IMR-90 (cell line): Measurements from ENCODE around the gene CPEB1. TPM values are rescaled to one million over a fixed set of nuclear protein-coding genes. Genes with fewer than 3 reads are reported as not detected.
A peak's percentile ranks its signal among the peaks of the same experiment; 100 is the strongest.

Experiments
- ATAC-seq: fragments of 200-7000 bp; cut with Tn5 transposase; 2 replicates; pipeline ENCODE4 v1.9.1; 2020; ENCODE audit warnings: low read depth, mild to moderate bottlenecking, moderate library complexity
- BruUV-seq: library from RNA; stranded (reverse); fragments of 400-500 nt; replicated peaks from 2 replicates; lab custom pipeline; 2021; lab: Mats Ljungman, UMichigan
- CTCF ChIA-PET: fragments of 300-600 bp; formaldehyde crosslinking; extraction: SDS; loops from one replicate; lab custom pipeline; 2021; ENCODE audit warnings: antibody characterized with exemption; lab: Yijun Ruan, JAX
- POLR2A ChIA-PET: fragments of 300-600 bp; sonication (Branson Sonifier 250); formaldehyde crosslinking; loops from one replicate; lab custom pipeline; 2022; ENCODE audit warnings: antibody characterized with exemption; ENCODE audit not compliant: unreplicated experiment; lab: Charles Lee
- DNase-seq: peaks from one replicate; pipeline ENCODE4 v3.0.0; 2013
- H2AFZ ChIP-seq: replicated peaks from 2 replicates; pipeline ENCODE3; 2013; ENCODE audit warnings: low read length, mild to moderate bottlenecking; ENCODE audit not compliant: poor library complexity
- H2AK5ac ChIP-seq: 2 replicates; pipeline ENCODE4 v1.6.1; 2013; ENCODE audit warnings: low read depth, low read length, inconsistent platforms
- H2AK9ac ChIP-seq: replicated peaks from 2 replicates; pipeline ENCODE3; 2013; ENCODE audit warnings: mild to moderate bottlenecking, low read depth, low read length, moderate library complexity; ENCODE audit not compliant: poor library complexity
- H2BK120ac ChIP-seq: 2 replicates; pipeline ENCODE4 v1.6.1; 2013; ENCODE audit warnings: low read depth, low read length, inconsistent platforms
- H2BK15ac ChIP-seq: 3 replicates; pipeline ENCODE4 v1.6.1; 2013; ENCODE audit warnings: low read depth, low read length, inconsistent platforms
- H2BK20ac ChIP-seq: 2 replicates; pipeline ENCODE4 v1.6.1; 2013; ENCODE audit warnings: low read depth, mild to moderate bottlenecking, inconsistent platforms, low read length, moderate library complexity
- H2BK5ac ChIP-seq: 2 replicates; pipeline ENCODE4 v1.6.1; 2013; ENCODE audit warnings: mild to moderate bottlenecking, low read depth, low read length, inconsistent platforms; ENCODE audit not compliant: poor library complexity, severe bottlenecking
- H3K14ac ChIP-seq: replicated peaks from 2 replicates; pipeline ENCODE4 v1.6.1; 2013; ENCODE audit warnings: low read depth, low read length, inconsistent platforms
- H3K18ac ChIP-seq: 2 replicates; pipeline ENCODE4 v1.6.1; 2013; ENCODE audit warnings: low read depth, low read length, control low read depth
- H3K23ac ChIP-seq: 2 replicates; pipeline ENCODE4 v1.6.1; 2013; ENCODE audit warnings: low read depth, low read length, inconsistent platforms
- H3K27ac ChIP-seq: 2 replicates; pipeline ENCODE4 v1.5.1; 2013; ENCODE audit warnings: mild to moderate bottlenecking, control low read depth, low read length; ENCODE audit not compliant: insufficient read depth
- H3K27me3 ChIP-seq: 2 replicates; pipeline ENCODE4 v1.6.1; 2013; ENCODE audit warnings: low read length; ENCODE audit not compliant: control insufficient read depth, insufficient read depth
- H3K36me3 ChIP-seq: 2 replicates; pipeline ENCODE4 v1.6.1; 2013; ENCODE audit warnings: low read length, mixed read lengths; ENCODE audit not compliant: control insufficient read depth, insufficient read depth
- H3K4ac ChIP-seq: 2 replicates; pipeline ENCODE4 v1.6.1; 2013; ENCODE audit warnings: low read depth, low read length, inconsistent platforms
- H3K4me1 ChIP-seq: 2 replicates; pipeline ENCODE4 v1.6.1; 2013; ENCODE audit warnings: low read length, mixed read lengths; ENCODE audit not compliant: control insufficient read depth, insufficient read depth
- H3K4me2 ChIP-seq: 2 replicates; pipeline ENCODE4 v1.6.1; 2013; ENCODE audit warnings: low read depth, mild to moderate bottlenecking, control low read depth, low read length, moderate library complexity
- H3K4me3 ChIP-seq: 2 replicates; pipeline ENCODE4 v1.5.1; 2013; ENCODE audit warnings: low read depth, mild to moderate bottlenecking, control low read depth, low read length, moderate library complexity; ENCODE audit not compliant: insufficient read depth
- H3K56ac ChIP-seq: 2 replicates; pipeline ENCODE4 v1.6.1; 2013; ENCODE audit warnings: low read length, inconsistent platforms; ENCODE audit not compliant: insufficient read depth; ENCODE audit errors: extremely low read depth
- H3K79me1 ChIP-seq, 2 experiments: 2 replicates each; pipeline ENCODE4 v1.6.1; 2013; ENCODE audit warnings: low read length in 2 of 2, inconsistent platforms in 1 of 2, low read depth in 1 of 2
- H3K9ac ChIP-seq: 2 replicates; pipeline ENCODE4 v1.6.1; 2013; ENCODE audit warnings: low read depth, low read length, control low read depth
- H3K9me1 ChIP-seq: 2 replicates; pipeline ENCODE4 v1.6.1; 2013; ENCODE audit warnings: low read length, inconsistent platforms; ENCODE audit not compliant: insufficient read depth
- H3K9me3 ChIP-seq: 2 replicates; pipeline ENCODE4 v1.6.1; 2013; ENCODE audit warnings: low read length; ENCODE audit not compliant: control insufficient read depth, insufficient read depth
- H4K20me1 ChIP-seq: 2 replicates; pipeline ENCODE4 v1.6.1; 2013; ENCODE audit warnings: low read length, inconsistent platforms; ENCODE audit not compliant: insufficient read depth
- H4K5ac ChIP-seq: 2 replicates; pipeline ENCODE4 v1.6.1; 2013; ENCODE audit warnings: mild to moderate bottlenecking, low read depth, low read length, control low read depth
- H4K8ac ChIP-seq, 2 experiments: 2 replicates each; pipeline ENCODE4 v1.6.1; 2013; ENCODE audit warnings: low read depth in 2 of 2, low read length in 2 of 2, control low read depth in 1 of 2, inconsistent platforms in 1 of 2
- H4K91ac ChIP-seq: 2 replicates; pipeline ENCODE4 v1.6.1; 2013; ENCODE audit warnings: low read depth, low read length, inconsistent platforms; ENCODE audit not compliant: insufficient read depth
- CEBPB ChIP-seq: IDR thresholded peaks from 2 replicates; pipeline ENCODE4 v1.6.1; 2012; ENCODE audit warnings: low read depth, low read length, improper control_type of control experiment
- FOS ChIP-seq: fragments of 150-350 bp; IDR thresholded peaks from 2 replicates; pipeline ENCODE4 v1.6.1; 2016; ENCODE audit warnings: low read depth, low read length
- MAFK ChIP-seq: IDR thresholded peaks from 2 replicates; pipeline ENCODE4 v1.6.1; 2012; ENCODE audit warnings: low read depth, low read length, improper control_type of control experiment
- MXI1 ChIP-seq: IDR thresholded peaks from 2 replicates; pipeline ENCODE4 v1.6.1; 2012; ENCODE audit warnings: low read depth, mild to moderate bottlenecking, low read length, moderate library complexity, borderline replicate concordance
- POLR2A ChIP-seq: IDR thresholded peaks from 2 replicates; pipeline ENCODE4 v1.6.1; 2012; ENCODE audit warnings: mild to moderate bottlenecking, low read depth, low read length
- RAD21 ChIP-seq: IDR thresholded peaks from 2 replicates; pipeline ENCODE4 v1.6.1; 2012; ENCODE audit warnings: low read length, improper control_type of control experiment
- RFX5 ChIP-seq: IDR thresholded peaks from 2 replicates; pipeline ENCODE4 v1.8.0; 2012; ENCODE audit warnings: low read depth, mild to moderate bottlenecking, low read length, moderate library complexity
- SMC3 ChIP-seq: fragments of 150-350 bp; IDR thresholded peaks from 2 replicates; pipeline ENCODE4 v1.6.1; 2016; ENCODE audit warnings: low read depth, mild to moderate bottlenecking, antibody characterized with exemption, low read length, moderate library complexity
- WGBS, 2 experiments: methylation state at CpG; one replicate each; pipeline versions ENCODE4 v1.1.5 to v1.1.7; 2013; ENCODE audit warnings: missing lambda C conversion rate in 2 of 2; ENCODE audit not compliant: insufficient read length in 1 of 2; ENCODE audit errors: extremely low coverage in 2 of 2; 5-methylcytosine and 5-hydroxymethylcytosine counted together
- dilution Hi-C: fragments of 300-500 bp; cut with HindIII; formaldehyde crosslinking; loops from one replicate; pipeline ENCODE4 v1.14.3; 2018; ENCODE audit warnings: low sequenced_read_pairs; ENCODE audit not compliant: unreplicated experiment
- in situ Hi-C: fragments of 300-500 bp; cut with MboI; formaldehyde crosslinking; loops from 3 replicates; pipeline ENCODE4 v1.14.3; 2019; ENCODE audit warnings: low sequenced_read_pairs, inconsistent platforms, mixed read lengths
- intact Hi-C: fragments of 100-400 bp; cut with micrococcal nuclease; formaldehyde crosslinking; loops from 2 replicates; pipeline ENCODE4 v1.10.0; 2022
- polyA plus RNA-seq, 3 experiments: library from polyadenylated mRNA; depleted of rRNA; stranded (reverse); fragments of >200 nt; gene quantifications; 2 replicates each; pipeline ENCODE4 v1.2.3, GENCODE V29; 2012; ENCODE audit warnings: low replicate concordance in 1 of 3
- total RNA-seq: library from RNA; depleted of rRNA; stranded (reverse); fragments of >200 nt; gene quantifications from 2 replicates; pipeline ENCODE4 v1.2.3, GENCODE V29; 2012
- TF ChIP-seq, protein P1 (sequence below): fragments of 150-350 bp; IDR thresholded peaks from 2 replicates; pipeline ENCODE4 v1.6.1; 2017; ENCODE audit warnings: mild to moderate bottlenecking, antibody characterized with exemption, low read length, low read depth
- TF ChIP-seq, protein P2 (sequence below): fragments of 150-350 bp; IDR thresholded peaks from 2 replicates; pipeline ENCODE4 v1.6.1; 2016; ENCODE audit warnings: low read depth, mild to moderate bottlenecking, low read length, moderate library complexity, borderline replicate concordance

Gene CPEB1
- total and polyA plus RNA-seq, 2 of the 4 experiments (the other 2 are of a cell fraction) = 8.9 to 12.5 TPM

DNA sequence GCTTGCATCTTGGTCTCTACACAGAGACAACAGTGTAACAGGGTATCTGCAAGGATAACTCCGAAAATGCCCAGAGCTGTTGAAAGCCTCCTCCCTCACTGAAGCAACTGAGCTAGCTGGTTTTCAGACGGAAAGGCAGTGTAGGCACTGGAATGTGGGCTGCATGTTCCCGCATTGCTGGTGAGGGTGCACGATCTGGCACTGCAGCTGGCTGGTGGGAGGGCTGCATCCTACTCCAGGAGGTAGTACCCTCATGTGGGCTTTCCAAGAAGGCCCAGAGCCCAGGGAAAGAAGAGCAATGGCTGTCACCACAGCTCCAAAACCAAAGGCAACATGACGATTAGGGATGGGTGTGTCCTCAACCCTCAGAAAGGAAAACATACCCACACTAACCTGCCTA lies 78.2 kb downstream of the CPEB1 start:
- Histone ChIP-seq H3K4ac (no peak overlapping the region), H3K4me2 (no peak overlapping the region), H3K4me1 (peaks cover 11% of the 10 kb centered on the region), H2BK20ac (no peak overlapping the region), H3K18ac (no peak overlapping the region), H2BK120ac (no peak overlapping the region), H3K9me3 (no peaks in the 10 kb centered on the region), H4K20me1 (no peaks in the 10 kb centered on the region), H2AK5ac (no peak overlapping the region), H3K9ac (no peak overlapping the region), H2BK5ac (no peak overlapping the region), H3K56ac (no peak overlapping the region), H4K8ac (no peak overlapping the region), H2AK9ac (no peak overlapping the region), H3K23ac (no peak overlapping the region), H2BK15ac (no peak overlapping the region), H3K9me1 (peaks cover 4% of the 10 kb centered on the region; the same call in 1 of the 2 replicates), H3K79me1 (peaks cover 0 to 7% of the 10 kb centered on the region in 2 experiments; a peak in 1 of 4 replicates), H4K91ac (no peak overlapping the region), H3K27me3 (0 out of 2 replicates have a peak, but pooled peaks cover 2% of the 10 kb centered on the region), H3K4me3 (no peak overlapping the region), H2AFZ (peak overlapping the region; percentile 45), H4K5ac (no peak overlapping the region), H3K14ac (no peak overlapping the region), H3K36me3 (no peaks in the 10 kb centered on the region), H3K27ac (no peak overlapping the region)
- POLR2A ChIA-PET = no interaction called here
- CTCF ChIA-PET = no interaction called here
- DNase-seq (no peak), ATAC-seq (no peak)
- intact Hi-C loops = no loop called here
- in situ Hi-C loops = loop anchor here (10.0 kb wide), 1 partner anchor 436 kb away; no protein-coding TSS in a partner anchor
- TF ChIP-seq MAFK (no peak), CEBPB (no peak), POLR2A (no peak), RFX5 (no peak), MXI1 (no peak), RAD21 (no peak), FOS (no peak), SMC3 (no peak)
- TF ChIP-seq, protein P1, sequence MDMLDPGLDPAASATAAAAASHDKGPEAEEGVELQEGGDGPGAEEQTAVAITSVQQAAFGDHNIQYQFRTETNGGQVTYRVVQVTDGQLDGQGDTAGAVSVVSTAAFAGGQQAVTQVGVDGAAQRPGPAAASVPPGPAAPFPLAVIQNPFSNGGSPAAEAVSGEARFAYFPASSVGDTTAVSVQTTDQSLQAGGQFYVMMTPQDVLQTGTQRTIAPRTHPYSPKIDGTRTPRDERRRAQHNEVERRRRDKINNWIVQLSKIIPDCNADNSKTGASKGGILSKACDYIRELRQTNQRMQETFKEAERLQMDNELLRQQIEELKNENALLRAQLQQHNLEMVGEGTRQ = no peak
- TF ChIP-seq, protein P2, sequence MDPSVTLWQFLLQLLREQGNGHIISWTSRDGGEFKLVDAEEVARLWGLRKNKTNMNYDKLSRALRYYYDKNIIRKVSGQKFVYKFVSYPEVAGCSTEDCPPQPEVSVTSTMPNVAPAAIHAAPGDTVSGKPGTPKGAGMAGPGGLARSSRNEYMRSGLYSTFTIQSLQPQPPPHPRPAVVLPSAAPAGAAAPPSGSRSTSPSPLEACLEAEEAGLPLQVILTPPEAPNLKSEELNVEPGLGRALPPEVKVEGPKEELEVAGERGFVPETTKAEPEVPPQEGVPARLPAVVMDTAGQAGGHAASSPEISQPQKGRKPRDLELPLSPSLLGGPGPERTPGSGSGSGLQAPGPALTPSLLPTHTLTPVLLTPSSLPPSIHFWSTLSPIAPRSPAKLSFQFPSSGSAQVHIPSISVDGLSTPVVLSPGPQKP = no peak
- no TSS peak for BruUV-seq
- dilution Hi-C loops = no loop called here
- WGBS, 2 experiments = no CpG with 5 or more reads among the region's 5 CpGs
